Caco-2 (cell line): ENCODE results near the gene CDK11A. TPM values are rescaled to one million over a fixed set of nuclear protein-coding genes. Genes with fewer than 3 reads are reported as not detected.

Experiments
- BruUV-seq: library from RNA; stranded (reverse); fragments of 400-500 nt; replicated peaks from 2 replicates; lab custom pipeline; 2021; lab: Mats Ljungman, UMichigan
- CTCF ChIA-PET: fragments of 300-600 bp; sonication (Branson Sonifier 250); formaldehyde crosslinking; loops from one replicate; lab custom pipeline; 2022; ENCODE audit warnings: antibody characterized with exemption; lab: Charles Lee
- POLR2A ChIA-PET: fragments of 300-600 bp; sonication (Branson Sonifier 250); formaldehyde crosslinking; loops from one replicate; lab custom pipeline; 2022; ENCODE audit warnings: antibody characterized with exemption; lab: Charles Lee
- DNase-seq, 2 experiments: peaks; one replicate each; pipeline versions ENCODE4 v3.0.0 to v3.0.0-alpha.2; 2020 to 2022
- H3K27me3 ChIP-seq: replicated peaks from 2 replicates; pipeline ENCODE4 v1.6.0; 2011; ENCODE audit warnings: low read length; ENCODE audit not compliant: control insufficient read depth, insufficient read depth
- H3K36me3 ChIP-seq: 2 replicates; pipeline ENCODE4 v1.5.1; 2011; ENCODE audit warnings: low read length; ENCODE audit not compliant: control insufficient read depth, insufficient read depth
- H3K4me1 ChIP-seq: fragments of 250-450 bp; sonication (Bioruptor Pico); 2 replicates; pipeline ENCODE4 v1.5.1; 2020; ENCODE audit warnings: mild to moderate bottlenecking
- H3K4me3 ChIP-seq: 2 replicates; pipeline ENCODE4 v1.5.1; 2011; ENCODE audit warnings: low read depth, mild to moderate bottlenecking, control low read depth, low read length
- H3K9me3 ChIP-seq: fragments of 250-450 bp; sonication (Bioruptor Pico); 2 replicates; pipeline ENCODE4 v1.5.1; 2020; ENCODE audit warnings: mild to moderate bottlenecking, moderate library complexity
- H3K27ac Mint-ChIP-seq: one replicate; pipeline ENCODE4 v1.8.0; 2022; ENCODE audit warnings: mixed read lengths; ENCODE audit not compliant: unreplicated experiment
- H3K27me3 Mint-ChIP-seq: one replicate; pipeline ENCODE4 v1.8.0; 2022; ENCODE audit warnings: mixed read lengths; ENCODE audit not compliant: insufficient read depth, unreplicated experiment
- H3K36me3 Mint-ChIP-seq: one replicate; pipeline ENCODE4 v1.8.0; 2022; ENCODE audit warnings: mild to moderate bottlenecking, mixed read lengths; ENCODE audit not compliant: insufficient read depth, unreplicated experiment
- H3K4me1 Mint-ChIP-seq: one replicate; pipeline ENCODE4 v1.8.0; 2022; ENCODE audit warnings: low read depth, mixed read lengths; ENCODE audit not compliant: unreplicated experiment
- H3K4me3 Mint-ChIP-seq: one replicate; pipeline ENCODE4 v1.8.0; 2022; ENCODE audit warnings: mild to moderate bottlenecking, moderate library complexity, mixed read lengths; ENCODE audit not compliant: unreplicated experiment
- H3K9me3 Mint-ChIP-seq: one replicate; pipeline ENCODE4 v1.8.0; 2022; ENCODE audit warnings: mixed read lengths; ENCODE audit not compliant: unreplicated experiment
- CTCF ChIP-seq, 2 experiments: fragments of 200-600 bp in 1 of 2; IDR thresholded peaks; 1 replicate in 1 of 2; 2 replicates in 1 of 2; pipeline versions ENCODE4 v1.5.1 to v1.8.0; 2011 to 2022; ENCODE audit warnings: antibody characterized with exemption in 1 of 2, control low read depth in 1 of 2, inconsistent platforms in 1 of 2, low read depth in 1 of 2, low read length in 1 of 2, mild to moderate bottlenecking in 1 of 2, moderate library complexity in 1 of 2; ENCODE audit not compliant: insufficient read depth in 1 of 2, severe bottlenecking in 1 of 2, unreplicated experiment in 1 of 2
- intact Hi-C: fragments of 100-400 bp; cut with micrococcal nuclease; formaldehyde crosslinking; loops from one replicate; pipeline ENCODE4 v1.10.0; 2022; ENCODE audit not compliant: unreplicated experiment
- total RNA-seq: library from RNA; stranded (reverse); gene quantifications from 2 replicates; pipeline ENCODE4 v1.2.3, GENCODE V29; 2022

Gene CDK11A
- total RNA-seq, 1 experiment from 2014 or later, result 53.7 TPM

- no peak for DNase-seq
- H3K9me3 ChIP-seq, result no peaks in the 10 kb centered on the region
- H3K36me3 ChIP-seq, result no peaks in the 10 kb centered on the region; the same call in 1 of the 2 replicates
- H3K9me3 Mint-ChIP-seq, result no peaks in the 10 kb centered on the region
- no peak for TF ChIP-seq CTCF (IDR thresholded peaks at IDR 0.05; ENCODE audit: insufficient read depth in 1 of 2, low read depth in 1 of 2, low read length in 1 of 2, severe bottlenecking in 1 of 2, unreplicated experiment in 1 of 2)
- peaks cover 57% of the 10 kb centered on the region for H3K36me3 Mint-ChIP-seq
- H3K27me3 Mint-ChIP-seq, result no peaks in the 10 kb centered on the region
- H3K27me3 ChIP-seq, result no peaks in the 10 kb centered on the region
- no peak overlapping the region for H3K4me3 Mint-ChIP-seq
- no peak overlapping the region for H3K4me3 ChIP-seq
- H3K4me1 Mint-ChIP-seq, result no peaks in the 10 kb centered on the region
- intact Hi-C loops, result no loop called here
- no peaks in the 10 kb centered on the region for H3K4me1 ChIP-seq
- CTCF ChIA-PET, result no interaction called here
- POLR2A ChIA-PET, result no interaction called here
- no TSS peak for BruUV-seq
- H3K27ac Mint-ChIP-seq, result no peak overlapping the region
Observed at GRCh38 chr1:1758059-1758621, 34.0 kb upstream of the CDK11A start.

- H3K36me3 ChIP-seq, result no peaks in the 10 kb centered on the region; the same call in 1 of the 2 replicates
- no peaks in the 10 kb centered on the region for H3K9me3 ChIP-seq
- TF ChIP-seq CTCF (IDR thresholded peaks at IDR 0.05; ENCODE audit: insufficient read depth in 1 of 2, low read depth in 1 of 2, low read length in 1 of 2, severe bottlenecking in 1 of 2, unreplicated experiment in 1 of 2), result no peak
- no peaks in the 10 kb centered on the region for H3K9me3 Mint-ChIP-seq
- CTCF ChIA-PET, result no interaction called here
- no peak overlapping the region for H3K4me3 Mint-ChIP-seq
- POLR2A ChIA-PET, result no interaction called here
- no peak for DNase-seq
- no peaks in the 10 kb centered on the region for H3K27me3 ChIP-seq
- no peaks in the 10 kb centered on the region for H3K4me1 ChIP-seq
- H3K4me3 ChIP-seq, result no peak overlapping the region
- H3K27ac Mint-ChIP-seq, result no peak overlapping the region
- H3K4me1 Mint-ChIP-seq, result no peaks in the 10 kb centered on the region
- intact Hi-C loops, result no loop called here
- BruUV-seq, result no TSS peak
- H3K36me3 Mint-ChIP-seq, result peaks cover 52% of the 10 kb centered on the region
- H3K27me3 Mint-ChIP-seq, result no peaks in the 10 kb centered on the region
Observed at GRCh38 chr1:1757422-1758058, 33.4 kb upstream of the CDK11A start.

GRCh38 chr1:1756661-1757421 lies 32.7 kb upstream of the CDK11A start:
- no TSS peak for BruUV-seq
- Histone ChIP-seq H3K36me3 (no peaks in the 10 kb centered on the region; the same call in 1 of the 2 replicates), H3K4me3 (no peak overlapping the region), H3K9me3 (no peaks in the 10 kb centered on the region), H3K4me1 (no peaks in the 10 kb centered on the region), H3K27me3 (no peaks in the 10 kb centered on the region)
- Mint-ChIP-seq H3K36me3 (peaks cover 47% of the 10 kb centered on the region), H3K9me3 (no peaks in the 10 kb centered on the region), H3K4me3 (no peak overlapping the region), H3K27ac (no peak overlapping the region), H3K4me1 (no peaks in the 10 kb centered on the region), H3K27me3 (no peaks in the 10 kb centered on the region)
- ChIA-PET CTCF (no interaction called here), POLR2A (no interaction called here)
- DNase-seq, result no peak
- TF ChIP-seq CTCF (IDR thresholded peaks at IDR 0.05; ENCODE audit: insufficient read depth in 1 of 2, low read depth in 1 of 2, low read length in 1 of 2, severe bottlenecking in 1 of 2, unreplicated experiment in 1 of 2), result no peak
- intact Hi-C loops, result no loop called here
